Heart left ventricle (tissue), 13 donors: ENCODE results near the gene LRRC31.

ENCODE experiments used
- CTCF ChIP-seq, 12 donors: fragments of 200-600 bp; sonication (generic) in 4 of 12; IDR thresholded peaks; one replicate each; pipeline versions ENCODE4 v1.5.0 to v1.8.0; 2018 to 2022; ENCODE audit warnings: antibody characterized with exemption in 12 of 12, mild to moderate bottlenecking in 5 of 12
- POLR2A ChIP-seq, 2 donors: fragments of 450-650 bp; IDR thresholded peaks; one replicate each; pipeline ENCODE4 v1.6.1; 2017; ENCODE audit warnings: antibody characterized with exemption in 2 of 2, mild to moderate bottlenecking in 2 of 2, moderate library complexity in 2 of 2
- donor health status: ischemic (EF 13 %, LVEDD 7.1; RV severe dilation, severe dysfunction).
- donor health status: DM: no; HTN: yes; CAD: no.
- donor health status: DM: no; HTN: no; CAD: no.
- donor health status: ischemic (EF 25% LVEDD 6.9; RV normal size, moderate dysfunction).
- donor health status: ischemic (EF 25% LVEDD 5.7; RV mildly dilated, moderate dysfunction).
- donor health status: ischemic (EF 35%, LVEDD 5.7; RV mildly dilated, moderate dysfunction).
- donor health status: nonischemic (EF 11% LVEDD 7.7; RV severe dilation, severe dysfunction).
- donor health status: DM: yes; HTN: yes; CAD: no.
- donor health status: PGD.
- donor health status: ischemic (EF 29% LVEDD 5.4; RV normal size, mild dysfunction).
- donor health status: nonischemic (EF 23%, LVEDD 6.1; RV moderate dilation, normal function).

- TF ChIP-seq CTCF (IDR thresholded peaks at IDR 0.05) = no peak
- no peak for TF ChIP-seq POLR2A (IDR thresholded peaks at IDR 0.05)
These were observed 4.5 kb downstream of the LRRC31 start for GRCh38 chr3:169865176-169865767.
